GM23338 (cell line): ENCODE measurements around the gene CAST.

Experiments used
- CTCF ChIP-seq, 2 experiments: fragments of 200-600 bp in 1 of 2; sonication (generic) in 1 of 2; conservative IDR thresholded peaks; 2 replicates each; pipeline versions ENCODE4 v1.5.1 to v1.6.1; 2016 to 2017; ENCODE audit warnings: antibody characterized with exemption in 2 of 2, low read depth in 2 of 2, mild to moderate bottlenecking in 2 of 2, moderate library complexity in 1 of 2
- REST ChIP-seq: IDR thresholded peaks from one replicate; pipeline ENCODE4 v1.6.1; 2018; ENCODE audit warnings: antibody characterized with exemption; ENCODE audit not compliant: unreplicated experiment
- ZNF114 ChIP-seq: fragments of 250-450 bp; sonication (Bioruptor Pico); IDR thresholded peaks from 2 replicates; pipeline ENCODE4 v1.5.0; 2020; ENCODE audit warnings: mild to moderate bottlenecking, moderate library complexity

- no peak for TF ChIP-seq ZNF114 (CRISPR knock-in tag)
- no peak for TF ChIP-seq CTCF (conservative IDR thresholded peaks at IDR 0.05; ENCODE audit: low read depth in 2 of 2)
- no peak for TF ChIP-seq REST
These were observed 50.0 kb downstream of the CAST start for GRCh38 chr5:96712100-96712746.
